NT2/D1 (cell line): ENCODE results near the gene DOK3.
A peak's percentile ranks its signal among the peaks of the same experiment; 100 is the strongest.

Experiments
- DNase-seq: peaks from one replicate; pipeline ENCODE4 v3.0.0-alpha.2; 2011; ENCODE audit warnings: low read depth, low spot score
- H3K27me3 ChIP-seq: 2 replicates; pipeline ENCODE4 v1.6.0; 2011; ENCODE audit warnings: mild to moderate bottlenecking; ENCODE audit not compliant: insufficient read length, insufficient read depth
- H3K36me3 ChIP-seq: 2 replicates; pipeline ENCODE4 v1.6.1; 2011; ENCODE audit warnings: mild to moderate bottlenecking, low read length, mixed read lengths; ENCODE audit not compliant: insufficient read depth, insufficient read length
- H3K4me1 ChIP-seq: 2 replicates; pipeline ENCODE4 v1.5.1; 2011; ENCODE audit not compliant: insufficient read depth, insufficient read length
- H3K4me3 ChIP-seq: 2 replicates; pipeline ENCODE4 v1.5.1; 2011; ENCODE audit warnings: low read depth; ENCODE audit not compliant: insufficient read length
- H3K9ac ChIP-seq: 2 replicates; pipeline ENCODE4 v1.6.0; 2011; ENCODE audit warnings: low read depth; ENCODE audit not compliant: insufficient read length
- H3K9me3 ChIP-seq: 2 replicates; pipeline ENCODE4 v1.5.1; 2011; ENCODE audit warnings: mild to moderate bottlenecking, low read length; ENCODE audit not compliant: insufficient read depth
- SUZ12 ChIP-seq: IDR thresholded peaks from 2 replicates; pipeline ENCODE4 v1.6.1; 2011; ENCODE audit not compliant: insufficient read length, insufficient read depth; ENCODE audit errors: extremely low read depth
- YY1 ChIP-seq: IDR thresholded peaks from 2 replicates; pipeline ENCODE4 v1.6.1; 2011; ENCODE audit not compliant: insufficient read length, insufficient read depth
- ZNF274 ChIP-seq: IDR thresholded peaks from 2 replicates; pipeline ENCODE4 v1.6.1; 2011; ENCODE audit warnings: mild to moderate bottlenecking, low read depth, low read length

The DOK3 gene

GRCh38 chr5:177453852-177454396, 55.7 kb downstream of the DOK3 start:
- H3K9me3 ChIP-seq = peaks cover 21% of the 10 kb centered on the region; the same call in 1 of the 2 replicates
- peaks cover 3% of the 10 kb centered on the region for H3K4me1 ChIP-seq
- peaks cover 29% of the 10 kb centered on the region for H3K36me3 ChIP-seq
- peaks cover 12% of the 10 kb centered on the region for H3K27me3 ChIP-seq
- DNase-seq = no peak
- peak overlapping the region; percentile 85 for H3K9ac ChIP-seq
- TF ChIP-seq ZNF274 (no peak), YY1 (no peak), SUZ12 (no peak)
- H3K4me3 ChIP-seq = peak overlapping the region; percentile 78

DNA sequence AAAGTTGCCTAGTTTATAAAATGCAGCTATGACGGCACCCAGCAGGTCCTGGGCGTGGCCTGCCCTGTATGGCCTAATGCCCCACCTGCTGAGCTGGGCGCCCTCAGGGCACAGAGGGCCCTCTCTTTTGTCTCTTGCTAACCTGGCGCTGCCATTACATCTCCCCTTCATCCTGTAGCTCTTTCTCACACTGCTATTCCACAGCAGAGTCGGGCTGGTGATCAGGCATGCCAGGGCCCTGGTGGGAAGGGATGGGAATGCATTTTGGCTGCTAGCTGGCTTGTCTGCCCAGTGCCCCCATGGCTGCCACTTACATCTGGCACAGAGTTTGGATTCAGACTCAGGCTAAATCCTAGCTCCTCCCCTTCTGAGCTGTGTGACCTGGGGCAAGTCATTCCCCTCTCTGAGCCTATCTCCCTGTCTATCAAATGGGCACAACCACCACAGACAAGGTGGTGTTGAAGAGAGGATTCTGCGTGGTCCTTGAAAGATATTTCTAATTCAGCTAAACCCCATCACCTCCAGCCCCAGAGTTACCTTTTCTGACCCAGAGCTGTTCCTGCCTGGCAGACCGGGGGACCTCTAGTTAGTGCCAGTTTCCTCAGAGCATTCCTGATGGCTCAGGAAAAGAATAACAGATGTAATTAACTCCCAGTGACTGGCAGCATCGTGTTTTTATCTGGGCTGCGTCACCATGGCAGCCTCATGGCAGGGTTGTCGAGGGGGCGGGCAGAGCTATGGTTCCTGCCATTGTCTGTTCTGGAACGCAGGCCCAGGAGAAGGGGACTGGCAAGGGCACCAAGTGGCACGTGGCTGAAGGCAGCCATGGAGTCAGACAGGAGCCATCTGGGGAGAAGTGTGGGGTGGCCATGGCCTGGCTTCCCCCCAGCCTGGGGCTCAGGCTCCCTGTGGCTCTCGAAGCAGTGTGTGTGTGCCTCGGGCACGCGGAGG, 56.7 kb downstream of the DOK3 start:
- TF ChIP-seq SUZ12 (no peak), YY1 (no peak), ZNF274 (no peak)
- H3K27me3 ChIP-seq = peaks cover 12% of the 10 kb centered on the region
- no peak overlapping the region for H3K4me3 ChIP-seq
- peak overlapping the region; percentile 18 for H3K9ac ChIP-seq
- no peak for DNase-seq
- peaks cover 20% of the 10 kb centered on the region for H3K36me3 ChIP-seq
- peaks cover 10% of the 10 kb centered on the region for H3K4me1 ChIP-seq
- H3K9me3 ChIP-seq = peaks cover 18% of the 10 kb centered on the region; the same call in 1 of the 2 replicates
